Activated CD4-positive, alpha-beta T cell treated with anti-CD3 and anti-CD28 coated beads, Interleukin-2, amount 10 ng/mL, durations not matched to agents 24 days and 14 days (primary cell): Measurements from ENCODE around the gene DNAH17. TPM values are rescaled to one million over a fixed set of nuclear protein-coding genes. Genes with fewer than 3 reads are reported as not detected.

ENCODE experiments used
- DNase-seq: peaks from one replicate; pipeline ENCODE4 v3.0.0; 2022
- H3K27ac Mint-ChIP-seq: one replicate; pipeline ENCODE4 v1.8.0; 2022; ENCODE audit warnings: mild to moderate bottlenecking, mixed read lengths
- H3K27me3 Mint-ChIP-seq: one replicate; pipeline ENCODE4 v1.8.0; 2022; ENCODE audit warnings: mixed read lengths
- H3K36me3 Mint-ChIP-seq: one replicate; pipeline ENCODE4 v1.8.0; 2022; ENCODE audit warnings: low read depth, mild to moderate bottlenecking, mixed read lengths
- H3K4me1 Mint-ChIP-seq: one replicate; pipeline ENCODE4 v1.8.0; 2021; ENCODE audit warnings: mixed read lengths
- H3K4me3 Mint-ChIP-seq: one replicate; pipeline ENCODE4 v1.8.0; 2022; ENCODE audit warnings: mild to moderate bottlenecking, moderate library complexity, mixed read lengths
- H3K9me3 Mint-ChIP-seq: one replicate; pipeline ENCODE4 v1.8.0; 2021; ENCODE audit warnings: mixed read lengths
- intact Hi-C: fragments of 100-400 bp; cut with micrococcal nuclease; formaldehyde crosslinking; loops from one replicate; pipeline ENCODE4 v1.15.1; 2023
- total RNA-seq: library from RNA; stranded (reverse); gene quantifications from 2 replicates; pipeline ENCODE4 v1.2.3, GENCODE V29; 2022

DNAH17 gene
- total RNA-seq, 1 donor from 2014 or later, result 0.02 TPM

- intact Hi-C loops, result no loop called here
- H3K9me3 Mint-ChIP-seq, result no peaks in the 10 kb centered on the region
- no peak for DNase-seq
- no peaks in the 10 kb centered on the region for H3K27me3 Mint-ChIP-seq
- peaks cover 31% of the 10 kb centered on the region for H3K36me3 Mint-ChIP-seq
- H3K4me3 Mint-ChIP-seq, result no peak overlapping the region
- no peaks in the 10 kb centered on the region for H3K4me1 Mint-ChIP-seq
- no peak overlapping the region for H3K27ac Mint-ChIP-seq
Observed at GRCh38 chr17:78428836-78429617, 148.2 kb downstream of the DNAH17 start.

- H3K4me3 Mint-ChIP-seq, result no peak overlapping the region
- H3K27ac Mint-ChIP-seq, result no peak overlapping the region
- no peaks in the 10 kb centered on the region for H3K27me3 Mint-ChIP-seq
- H3K9me3 Mint-ChIP-seq, result no peaks in the 10 kb centered on the region
- peaks cover 39% of the 10 kb centered on the region for H3K36me3 Mint-ChIP-seq
- peaks cover 1% of the 10 kb centered on the region for H3K4me1 Mint-ChIP-seq
- intact Hi-C loops, result no loop called here
- no peak for DNase-seq
Observed at GRCh38 chr17:78428025-78428575, 149.1 kb downstream of the DNAH17 start.

- Mint-ChIP-seq H3K27ac (no peak overlapping the region), H3K9me3 (no peaks in the 10 kb centered on the region), H3K36me3 (peaks cover 45% of the 10 kb centered on the region), H3K4me3 (no peak overlapping the region), H3K4me1 (peaks cover 3% of the 10 kb centered on the region), H3K27me3 (no peaks in the 10 kb centered on the region)
- intact Hi-C loops, result no loop called here
- DNase-seq, result no peak
Observed at GRCh38 chr17:78427140-78427539, 150.1 kb downstream of the DNAH17 start.

GRCh38 chr17:78426293-78426879 lies 150.8 kb downstream of the DNAH17 start:
- H3K36me3 Mint-ChIP-seq, result peaks cover 50% of the 10 kb centered on the region

GRCh38 chr17:78425429-78425828 lies 151.8 kb downstream of the DNAH17 start:
- DNase-seq, result no peak
- Mint-ChIP-seq H3K36me3 (peaks cover 56% of the 10 kb centered on the region), H3K27ac (no peak overlapping the region), H3K4me1 (peaks cover 19% of the 10 kb centered on the region), H3K9me3 (no peaks in the 10 kb centered on the region), H3K27me3 (no peaks in the 10 kb centered on the region), H3K4me3 (no peak overlapping the region)
- intact Hi-C loops, result no loop called here

More at GRCh38 chr17:78426293-78426879, 150.8 kb downstream of the DNAH17 start:
- Mint-ChIP-seq H3K9me3 (no peaks in the 10 kb centered on the region), H3K4me1 (peaks cover 11% of the 10 kb centered on the region), H3K4me3 (no peak overlapping the region), H3K27ac (no peak overlapping the region), H3K27me3 (no peaks in the 10 kb centered on the region)
- no peak for DNase-seq
- intact Hi-C loops, result no loop called here

GRCh38 chr17:78423961-78424675 lies 153.1 kb downstream of the DNAH17 start:
- Mint-ChIP-seq H3K36me3 (peaks cover 55% of the 10 kb centered on the region), H3K4me1 (peaks cover 29% of the 10 kb centered on the region), H3K27me3 (no peaks in the 10 kb centered on the region), H3K4me3 (no peak overlapping the region), H3K27ac (no peak overlapping the region), H3K9me3 (no peaks in the 10 kb centered on the region)
- intact Hi-C loops, result loop anchor here (5.0 kb wide), 1 partner anchor 172 kb away; no protein-coding TSS in a partner anchor
- DNase-seq, result no peak

- DNase-seq, result no peak
- intact Hi-C loops, result loop anchor here (1.0 to 5.0 kb wide), 3 partner anchors 63 to 171 kb away; partner anchors contain the start of gene SOCS3
- H3K4me1 Mint-ChIP-seq, result peaks cover 31% of the 10 kb centered on the region
- H3K9me3 Mint-ChIP-seq, result no peaks in the 10 kb centered on the region
- H3K27ac Mint-ChIP-seq, result no peak overlapping the region
- no peak overlapping the region for H3K4me3 Mint-ChIP-seq
- H3K27me3 Mint-ChIP-seq, result no peaks in the 10 kb centered on the region
- peaks cover 54% of the 10 kb centered on the region for H3K36me3 Mint-ChIP-seq
Observed at GRCh38 chr17:78422872-78423588, 154.2 kb downstream of the DNAH17 start.

GRCh38 chr17:78422267-78422605 lies 155.0 kb downstream of the DNAH17 start:
- Mint-ChIP-seq H3K27me3 (no peaks in the 10 kb centered on the region), H3K27ac (peak overlapping the region; percentile 77), H3K4me1 (peaks cover 36% of the 10 kb centered on the region), H3K36me3 (peaks cover 55% of the 10 kb centered on the region), H3K4me3 (no peak overlapping the region), H3K9me3 (no peaks in the 10 kb centered on the region)
- intact Hi-C loops, result loop anchor here (1.0 to 5.0 kb wide), 3 partner anchors 62 to 170 kb away; partner anchors contain the start of gene SOCS3
- no peak for DNase-seq

GRCh38 chr17:78421534-78422266 lies 155.5 kb downstream of the DNAH17 start:
- Mint-ChIP-seq H3K4me3 (no peak overlapping the region), H3K36me3 (peaks cover 56% of the 10 kb centered on the region), H3K27ac (peak overlapping the region; percentile 77), H3K4me1 (peaks cover 40% of the 10 kb centered on the region), H3K9me3 (no peaks in the 10 kb centered on the region), H3K27me3 (no peaks in the 10 kb centered on the region)
- intact Hi-C loops, result loop anchor here (1.0 to 5.0 kb wide), 3 partner anchors 61 to 169 kb away; partner anchors contain the start of gene SOCS3
- peak; percentile 93 for DNase-seq

GRCh38 chr17:78421084-78421533 lies 156.1 kb downstream of the DNAH17 start:
- intact Hi-C loops, result loop anchor here (5.0 kb wide), 1 partner anchor 169 kb away; no protein-coding TSS in a partner anchor
- DNase-seq, result no peak
- H3K27me3 Mint-ChIP-seq, result no peaks in the 10 kb centered on the region
- no peaks in the 10 kb centered on the region for H3K9me3 Mint-ChIP-seq
- H3K4me1 Mint-ChIP-seq, result peaks cover 46% of the 10 kb centered on the region
- peaks cover 58% of the 10 kb centered on the region for H3K36me3 Mint-ChIP-seq
- H3K4me3 Mint-ChIP-seq, result no peak overlapping the region
- peak overlapping the region; percentile 77 for H3K27ac Mint-ChIP-seq

GRCh38 chr17:78419970-78420815 lies 157.0 kb downstream of the DNAH17 start:
- Mint-ChIP-seq H3K9me3 (no peaks in the 10 kb centered on the region), H3K36me3 (peaks cover 56% of the 10 kb centered on the region), H3K4me3 (no peak overlapping the region), H3K27ac (peak overlapping the region; percentile 77), H3K27me3 (no peaks in the 10 kb centered on the region), H3K4me1 (peaks cover 54% of the 10 kb centered on the region)
- intact Hi-C loops, result loop anchor here (5.0 kb wide), 1 partner anchor 168 kb away; no protein-coding TSS in a partner anchor
- DNase-seq, result no peak
